ENCODE results near the gene GLT6D1.

The GLT6D1 gene

DNA sequence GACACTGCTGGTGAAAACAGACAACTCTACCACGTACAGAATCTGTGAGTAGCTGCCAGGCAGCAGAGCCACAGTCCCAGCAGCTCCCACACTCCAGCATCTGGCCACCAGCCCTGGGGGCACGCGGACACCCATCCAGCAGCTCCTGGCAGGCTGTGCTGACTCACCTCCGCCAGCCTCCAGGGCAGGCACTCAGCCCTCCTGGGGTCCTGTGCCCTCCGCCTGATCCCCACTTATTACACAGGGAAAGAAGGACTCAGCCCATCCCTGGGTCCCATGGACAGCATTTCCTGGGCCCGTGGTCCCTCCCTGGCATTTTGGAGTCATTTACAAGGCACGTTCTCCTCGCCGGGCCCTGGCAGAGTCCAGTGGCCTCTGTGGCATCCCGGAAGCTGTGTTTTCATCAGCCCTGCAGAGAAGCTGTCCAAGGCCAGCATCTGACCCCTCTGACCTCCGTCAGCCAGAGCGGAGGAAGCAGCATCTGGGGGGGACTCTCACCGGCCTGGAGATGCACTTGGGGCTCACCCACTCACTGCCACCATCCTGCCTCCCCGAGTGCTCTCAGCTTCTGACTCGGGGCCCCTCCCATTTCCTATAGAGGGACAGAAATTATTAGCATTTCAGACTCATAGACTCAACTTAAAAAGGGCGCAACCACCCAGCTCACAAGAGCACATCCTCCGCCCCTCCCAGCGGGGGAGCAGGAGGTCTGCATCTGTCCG, 56.2 kb downstream of the GLT6D1 start:
- DNase-seq: no peak

DNA sequence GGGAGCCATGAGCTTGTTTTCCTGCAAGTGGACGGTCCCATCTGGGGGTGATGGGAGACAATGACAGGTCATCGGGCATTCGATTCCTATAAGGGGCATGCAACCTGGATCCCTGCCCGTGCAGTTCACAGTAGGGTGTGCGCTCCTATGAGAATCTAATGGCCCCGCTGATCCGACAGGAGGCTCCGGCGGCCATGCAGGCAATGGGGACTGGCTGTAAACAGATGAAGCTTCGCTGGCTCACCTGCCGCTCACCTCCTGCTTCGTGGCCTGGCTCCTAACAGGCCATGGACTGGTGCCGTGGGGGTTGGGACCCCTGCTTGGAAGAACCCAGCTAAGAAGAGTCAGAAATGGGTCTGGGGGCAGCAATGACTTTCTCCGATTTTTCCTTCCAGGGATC, 56.8 kb downstream of the GLT6D1 start:
- no peak for DNase-seq

GRCh38 chr9:135581636-135582426, 57.5 kb downstream of the GLT6D1 start:
- no peak for DNase-seq

DNA sequence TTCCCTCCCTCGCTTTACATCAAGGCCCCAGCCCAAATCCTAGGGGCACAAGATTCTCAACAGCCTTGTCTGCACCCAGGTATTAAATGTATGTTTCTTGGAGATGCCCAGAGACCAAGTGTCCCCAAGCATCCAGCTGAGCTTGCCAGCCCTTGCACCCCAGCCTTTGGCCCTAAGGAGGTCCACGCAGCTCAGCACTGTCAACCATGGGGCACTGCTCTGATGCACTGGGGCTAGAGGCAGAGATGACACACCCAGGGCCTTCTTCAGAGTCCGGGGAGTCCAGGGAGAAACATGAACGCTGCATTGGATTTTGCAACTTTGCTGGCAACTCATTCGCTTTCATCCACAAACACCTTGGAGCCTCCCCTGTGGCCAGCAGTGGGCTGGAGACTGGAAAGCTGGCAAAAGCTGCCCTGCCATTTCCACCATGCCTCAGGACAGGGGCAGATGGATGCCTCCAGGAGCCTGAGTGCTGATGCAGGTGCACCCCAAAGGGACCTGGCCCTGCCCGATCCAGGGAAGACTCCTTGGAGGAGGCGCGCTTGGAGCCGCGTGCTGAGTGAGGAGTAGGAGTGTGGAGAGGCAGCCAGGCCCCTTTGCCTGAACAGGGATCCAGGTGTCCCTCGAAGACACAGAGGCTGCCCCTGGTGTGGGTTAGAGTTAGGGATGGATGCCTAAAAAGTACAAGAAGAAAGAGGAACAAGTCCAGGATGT, 58.5 kb downstream of the GLT6D1 start:
- DNase-seq: no peak

- DNase-seq: no peak
Measured at GRCh38 chr9:135579889-135580660, 59.3 kb downstream of the GLT6D1 start.

DNA sequence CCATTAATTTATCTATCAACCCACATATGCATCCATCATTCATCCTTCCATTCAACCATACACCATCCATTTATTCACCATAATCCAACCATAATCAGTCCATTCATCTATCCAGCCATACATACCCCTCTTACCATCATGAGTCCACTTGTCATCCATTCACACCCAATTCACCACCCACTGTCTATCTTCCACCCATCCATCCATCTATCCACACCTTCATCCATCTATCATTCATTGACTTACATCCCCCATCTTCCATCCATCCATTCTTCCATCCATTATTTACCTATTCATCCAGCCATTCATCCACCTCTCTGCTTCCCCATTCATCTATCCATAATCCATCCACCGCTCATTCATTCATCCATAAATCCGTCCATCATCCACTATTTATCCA, 60.0 kb downstream of the GLT6D1 start:
- no peak for DNase-seq

DNA sequence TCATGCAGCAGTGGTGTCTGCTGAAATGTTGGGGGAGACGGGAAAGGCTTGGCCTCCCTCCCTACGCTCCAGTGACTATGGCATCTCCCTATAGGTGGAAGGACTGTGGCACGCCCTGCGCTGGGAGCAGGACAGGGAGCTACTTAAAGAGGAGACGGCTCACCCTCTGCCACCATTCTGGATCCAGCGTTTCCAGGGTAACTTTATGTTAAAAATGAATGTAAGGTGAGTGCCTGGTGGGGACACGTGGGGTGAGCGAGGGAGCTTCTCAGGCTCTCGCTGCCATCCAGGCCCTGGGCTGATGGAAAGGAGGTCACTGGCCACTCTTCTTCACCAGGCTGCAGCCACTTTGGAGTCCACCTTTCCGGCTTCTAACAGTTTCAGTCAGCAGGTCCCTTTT, 62.1 kb downstream of the GLT6D1 start:
- no peak for DNase-seq

DNA sequence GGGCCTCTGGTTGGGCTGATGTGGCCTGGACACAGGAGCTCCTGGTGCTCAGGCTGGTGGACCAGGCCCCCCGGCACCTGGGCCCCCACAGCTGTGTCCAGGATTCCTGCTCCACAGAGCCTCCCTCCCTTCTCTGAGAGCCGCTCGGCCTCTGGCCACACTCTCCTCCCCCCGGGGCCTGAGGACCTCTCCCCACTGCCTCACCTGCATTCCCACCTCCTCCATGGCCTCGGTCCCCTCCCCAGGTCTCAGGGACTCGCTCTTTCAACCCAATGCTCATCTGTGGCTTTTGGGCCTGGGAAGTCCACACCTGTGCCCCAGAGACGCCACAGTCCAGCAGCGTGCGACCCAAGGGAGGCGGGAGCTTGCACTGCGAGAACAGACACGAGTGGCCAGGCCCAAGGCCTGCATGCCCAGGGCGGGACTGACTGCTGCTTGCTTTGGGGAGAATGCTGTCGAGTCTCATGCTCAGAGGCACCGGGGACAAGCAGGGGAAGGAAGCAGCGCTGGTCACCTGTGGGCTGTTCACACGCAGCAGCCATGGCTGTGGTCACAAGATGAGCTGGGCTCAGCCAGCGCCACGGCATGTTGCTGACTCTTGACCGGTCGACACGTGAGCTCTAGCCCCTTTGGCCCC, 63.2 kb downstream of the GLT6D1 start:
- no peak for DNase-seq

- DNase-seq: no peak
Measured at GRCh38 chr9:135574943-135575342, 64.4 kb downstream of the GLT6D1 start.

GRCh38 chr9:135574331-135574730, 65.0 kb downstream of the GLT6D1 start:
- no peak for DNase-seq
